GM19467 (cell line): ENCODE results near the gene IL25.
"Not testable (repeated sequence)": the region's sequence is repeated elsewhere in the genome, so short reads cannot be mapped to it uniquely, and the experiment has no call there.

Experiments
- ATAC-seq: cut with Tn5 transposase; IDR thresholded peaks from one replicate; pipeline ENCODE4 v1.9.1; 2021; ENCODE audit warnings: mild to moderate bottlenecking, moderate library complexity; ENCODE audit not compliant: unreplicated experiment

The IL25 gene

DNA sequence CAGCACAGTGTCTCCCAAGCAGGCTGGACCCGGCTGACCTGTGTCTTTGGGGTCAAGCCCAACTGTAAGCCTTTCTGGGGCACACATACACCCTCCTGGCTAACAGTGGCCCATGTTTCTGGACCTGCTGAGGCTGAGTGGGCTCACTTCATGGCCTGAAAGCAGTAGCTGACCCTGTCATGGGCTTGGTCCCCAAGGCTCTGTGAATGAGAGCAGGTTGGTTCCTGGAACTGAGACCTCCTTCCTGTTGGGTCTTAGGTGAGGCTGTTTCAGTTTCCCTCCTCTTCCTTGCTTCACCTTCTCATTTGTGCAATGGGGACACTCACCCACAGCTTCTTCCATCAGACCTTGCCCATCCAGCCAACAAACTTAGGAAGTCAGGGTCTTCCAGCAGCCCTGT, 744 bp upstream of the IL25 start:
- ATAC-seq = no peak

GRCh38 chr14:23373041-23373440, 432 bp downstream of the IL25 start:
- no peak for ATAC-seq

DNA sequence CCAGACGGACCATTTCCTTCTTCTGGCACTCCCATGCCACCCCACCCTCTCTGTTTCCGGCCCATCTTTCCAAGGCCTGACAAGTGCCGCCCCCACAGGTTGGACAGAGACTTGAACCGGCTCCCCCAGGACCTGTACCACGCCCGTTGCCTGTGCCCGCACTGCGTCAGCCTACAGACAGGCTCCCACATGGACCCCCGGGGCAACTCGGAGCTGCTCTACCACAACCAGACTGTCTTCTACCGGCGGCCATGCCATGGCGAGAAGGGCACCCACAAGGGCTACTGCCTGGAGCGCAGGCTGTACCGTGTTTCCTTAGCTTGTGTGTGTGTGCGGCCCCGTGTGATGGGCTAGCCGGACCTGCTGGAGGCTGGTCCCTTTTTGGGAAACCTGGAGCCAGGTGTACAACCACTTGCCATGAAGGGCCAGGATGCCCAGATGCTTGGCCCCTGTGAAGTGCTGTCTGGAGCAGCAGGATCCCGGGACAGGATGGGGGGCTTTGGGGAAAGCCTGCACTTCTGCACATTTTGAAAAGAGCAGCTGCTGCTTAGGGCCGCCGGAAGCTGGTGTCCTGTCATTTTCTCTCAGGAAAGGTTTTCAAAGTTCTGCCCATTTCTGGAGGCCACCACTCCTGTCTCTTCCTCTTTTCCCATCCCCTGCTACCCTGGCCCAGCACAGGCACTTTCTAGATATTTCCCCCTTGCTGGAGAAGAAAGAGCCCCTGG, 3.1 kb downstream of the IL25 start:
- ATAC-seq = no peak

DNA sequence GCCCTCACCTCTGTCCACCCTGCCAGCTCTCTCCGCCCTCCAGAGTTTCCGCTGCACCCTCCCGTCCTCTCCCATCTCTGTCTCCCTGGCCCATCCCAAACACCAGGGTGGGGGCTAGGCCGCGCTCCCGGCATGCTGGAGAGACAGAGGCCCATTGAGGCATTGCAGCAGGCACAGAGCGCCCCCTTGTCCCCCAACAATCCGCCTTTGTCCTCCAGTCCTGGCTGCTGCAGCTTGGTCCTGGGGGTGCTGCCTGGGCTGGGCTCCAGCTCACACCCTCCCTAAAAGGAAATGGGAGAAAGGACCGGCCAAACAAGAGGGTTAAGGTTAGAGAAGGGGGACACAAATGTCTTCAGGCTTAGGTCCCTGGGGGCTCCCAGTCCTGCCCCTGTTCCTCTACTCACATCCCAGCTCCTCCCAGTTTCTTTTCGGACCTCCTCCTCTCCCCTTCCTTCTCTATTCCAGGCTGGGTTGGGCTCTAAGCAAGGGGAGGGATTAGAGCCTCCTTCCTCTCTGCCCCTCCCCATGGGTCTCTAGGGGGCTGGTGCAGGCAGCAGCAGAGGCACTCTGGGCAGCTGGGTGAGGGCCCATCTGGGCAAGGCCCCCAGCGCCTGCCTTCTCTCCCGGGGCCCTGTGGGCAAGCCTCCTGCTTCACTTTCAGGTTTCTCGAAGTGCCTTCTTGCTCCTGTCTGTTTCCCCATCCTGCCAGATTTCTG, 4.0 kb downstream of the IL25 start, which contains the start of gene CMTM5:
Gene CMTM5, plus strand, starts transcription at position 565 of the 716 bp plus-strand sequence. CDS start 206 bp downstream, outside the sequence.
- ATAC-seq = no peak

DNA sequence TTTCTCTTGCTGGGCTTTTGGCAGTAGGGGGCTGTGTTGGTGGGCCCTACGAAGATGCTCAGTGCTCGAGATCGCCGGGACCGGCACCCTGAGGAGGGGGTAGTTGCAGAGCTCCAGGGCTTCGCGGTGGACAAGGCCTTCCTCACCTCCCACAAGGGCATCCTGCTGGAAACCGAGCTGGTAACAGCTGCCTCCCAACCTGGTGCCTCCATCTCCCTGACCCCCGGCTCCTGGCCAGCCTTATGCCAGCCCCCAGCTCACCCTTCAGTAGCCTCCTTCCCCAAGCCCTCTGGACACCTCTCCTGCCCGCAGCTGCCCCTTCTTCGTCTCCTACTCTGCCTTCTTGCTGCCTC, 4.6 kb downstream of the IL25 start:
- ATAC-seq = no peak

DNA sequence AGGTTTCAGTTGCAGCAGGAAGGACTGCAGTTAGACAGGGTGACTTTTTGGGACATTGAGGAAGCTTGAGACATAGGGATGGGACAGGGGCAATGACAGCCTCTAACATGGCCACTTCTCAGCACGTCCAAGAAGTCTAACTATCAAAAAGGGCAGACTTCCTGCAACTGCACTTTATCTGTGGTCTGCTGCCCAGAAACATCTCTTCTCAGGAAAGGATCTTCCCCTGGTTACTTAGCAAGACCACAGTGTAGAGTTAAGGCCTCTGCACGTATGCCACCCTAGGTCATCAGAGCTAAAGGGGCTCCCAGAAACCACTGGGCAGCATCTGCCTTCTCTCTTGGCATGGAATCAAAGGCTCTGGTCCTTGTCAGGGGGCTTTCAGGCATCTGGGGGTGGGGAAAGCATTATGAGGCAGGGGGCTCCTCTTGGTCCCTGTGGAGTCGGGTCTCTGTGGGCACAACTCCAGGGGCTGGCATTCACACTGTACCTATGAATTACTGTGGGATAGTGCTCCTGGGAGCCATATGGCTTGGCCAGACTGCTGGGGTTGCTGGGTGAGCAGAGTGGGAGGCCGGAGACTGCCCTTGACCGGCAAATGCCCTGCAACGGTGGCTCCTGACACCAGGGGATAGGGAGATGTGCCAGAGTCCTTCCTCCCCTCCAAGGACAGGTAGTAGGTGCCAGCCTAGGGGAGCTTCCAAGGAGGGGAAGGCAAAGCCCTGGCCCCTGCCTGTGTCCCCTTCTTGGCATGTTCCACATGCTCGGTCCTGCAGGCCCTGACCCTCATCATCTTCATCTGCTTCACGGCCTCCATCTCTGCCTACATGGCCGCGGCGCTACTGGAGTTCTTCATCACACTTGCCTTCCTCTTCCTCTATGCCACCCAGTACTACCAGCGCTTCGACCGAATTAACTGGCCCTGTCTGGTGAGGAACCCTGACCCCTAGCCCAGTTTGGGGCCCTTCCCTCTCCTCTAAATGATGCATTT, 5.3 kb downstream of the IL25 start:
- no peak for ATAC-seq

DNA sequence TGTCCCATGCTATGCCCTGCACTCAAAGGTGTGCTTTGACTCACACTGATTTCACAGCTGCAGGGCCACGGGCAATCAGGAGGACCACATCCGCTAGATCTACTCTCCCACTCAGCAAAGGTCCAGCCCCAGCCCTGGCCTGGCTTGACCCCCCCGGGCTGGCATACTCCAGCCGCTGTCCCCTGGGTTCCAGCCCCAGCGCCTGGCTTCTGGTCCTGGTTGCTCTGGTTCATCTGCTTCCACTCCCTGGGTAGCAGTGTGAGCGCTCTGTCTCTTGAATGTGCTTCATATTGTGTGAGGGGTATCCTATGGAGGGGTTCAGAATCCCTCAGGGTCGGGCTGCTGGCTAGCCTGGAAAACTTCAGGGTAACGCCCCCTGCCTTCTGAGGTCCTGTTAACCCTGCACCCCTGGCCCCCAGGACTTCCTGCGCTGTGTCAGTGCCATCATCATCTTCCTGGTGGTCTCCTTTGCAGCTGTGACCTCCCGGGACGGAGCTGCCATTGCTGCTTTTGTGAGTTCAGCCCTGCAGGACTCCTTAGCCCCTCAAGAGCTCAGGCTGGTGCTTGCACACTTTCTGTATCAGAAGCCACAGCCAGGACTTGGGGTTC, 6.1 kb downstream of the IL25 start:
- ATAC-seq = no peak

GRCh38 chr14:23379366-23380196, 7.0 kb downstream of the IL25 start:
- ATAC-seq = no peak

- no peak for ATAC-seq
Measured at GRCh38 chr14:23380197-23380914, 7.7 kb downstream of the IL25 start.

- ATAC-seq = no peak
Measured at GRCh38 chr14:23380976-23381375, 8.4 kb downstream of the IL25 start.

DNA sequence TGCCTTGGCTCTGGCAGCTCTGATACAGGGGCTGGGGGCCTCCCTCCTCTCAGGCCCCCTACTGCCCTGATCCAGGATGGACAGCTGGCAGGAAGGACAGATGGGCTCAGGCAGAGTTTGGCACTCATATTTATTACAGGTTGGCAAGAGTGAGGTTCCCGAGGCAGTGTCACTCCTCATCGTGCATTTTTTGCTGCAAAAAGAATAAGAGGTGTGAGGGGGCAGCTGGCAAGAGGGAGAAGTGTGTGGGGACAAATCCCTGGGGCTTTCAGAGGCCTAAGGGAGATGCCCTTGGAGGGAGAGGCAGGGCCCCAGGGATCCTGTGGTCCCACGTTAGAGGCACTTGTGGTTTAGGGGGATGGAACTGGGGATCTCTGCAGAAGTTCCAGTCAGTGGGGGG, 9.3 kb downstream of the IL25 start:
- no peak for ATAC-seq

DNA sequence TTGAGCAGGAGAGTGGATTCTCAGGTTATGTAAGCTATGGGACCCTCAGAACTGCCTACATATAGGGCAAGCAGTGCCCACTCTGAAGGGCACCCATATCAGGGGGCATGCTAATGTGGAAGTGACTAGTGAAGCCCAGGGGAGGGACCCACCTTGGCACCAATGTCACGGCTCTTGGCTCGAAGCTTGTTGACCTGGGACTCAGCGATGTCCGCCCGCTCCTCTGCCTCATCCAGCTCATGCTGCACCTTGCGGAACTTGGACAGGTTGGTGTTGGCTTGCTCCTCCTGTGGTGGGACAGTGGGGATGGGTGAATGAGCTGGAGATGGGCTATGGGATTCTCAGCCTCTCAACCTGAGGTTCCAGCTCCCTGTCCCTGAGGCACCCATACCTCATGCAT, 9.7 kb downstream of the IL25 start:
- ATAC-seq = no peak

DNA sequence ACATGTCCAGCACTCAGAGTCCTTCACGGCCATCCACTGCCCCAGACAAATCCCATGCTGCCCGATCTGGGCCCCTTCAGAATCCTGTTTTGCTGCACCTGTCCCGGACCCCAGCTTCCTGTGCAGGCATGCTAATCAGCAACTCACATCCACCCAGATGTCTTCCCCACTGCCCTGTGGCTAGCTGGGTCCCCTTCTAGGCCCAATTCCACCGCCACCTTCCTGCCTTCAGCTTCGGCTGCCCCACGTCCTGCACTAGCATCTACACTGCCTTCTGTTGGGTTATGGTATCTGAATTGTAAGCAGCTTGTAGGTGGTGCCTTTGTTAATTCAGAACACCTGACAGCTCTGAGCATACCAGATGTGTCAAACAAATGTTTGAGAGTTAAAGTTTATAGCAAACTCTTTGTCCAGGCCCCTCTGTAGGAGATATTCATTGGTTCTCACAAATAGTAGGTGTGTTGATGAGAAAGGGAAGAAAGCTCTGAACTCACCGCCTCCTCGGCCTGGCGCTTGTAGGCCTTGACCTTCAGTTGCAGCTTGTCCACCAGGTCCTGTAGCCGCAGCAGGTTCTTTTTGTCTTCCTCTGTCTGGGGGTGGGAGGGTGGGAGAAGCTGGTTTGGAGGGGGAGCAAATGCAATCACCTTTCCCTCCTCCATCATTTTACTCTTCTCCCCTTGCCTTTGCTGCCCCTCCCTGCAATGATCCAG, 10.3 kb downstream of the IL25 start:
- no peak for ATAC-seq

- ATAC-seq = no peak
Measured at GRCh38 chr14:23384364-23385080, 11.9 kb downstream of the IL25 start.

DNA sequence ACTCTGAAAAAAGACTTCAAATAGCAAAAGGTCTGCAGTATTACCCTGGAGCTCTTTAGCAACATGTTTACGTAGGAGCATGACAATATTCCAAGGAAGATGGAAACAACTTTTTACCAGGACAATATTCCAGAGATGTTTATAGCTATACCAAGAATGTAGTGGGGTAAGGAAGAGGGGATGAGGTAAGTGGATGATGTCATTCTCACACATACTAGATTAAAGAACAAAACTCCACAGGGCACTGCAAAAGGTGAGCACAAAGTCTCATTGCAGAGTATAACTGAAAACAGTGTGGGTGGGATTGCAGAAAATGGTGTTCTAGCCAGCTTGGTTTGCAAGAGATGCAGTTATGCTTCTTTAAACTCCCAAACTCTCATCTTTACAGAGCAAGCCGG, 12.6 kb downstream of the IL25 start:
- ATAC-seq = no peak

GRCh38 chr14:23385642-23386265, 13.1 kb downstream of the IL25 start:
- ATAC-seq = no peak

DNA sequence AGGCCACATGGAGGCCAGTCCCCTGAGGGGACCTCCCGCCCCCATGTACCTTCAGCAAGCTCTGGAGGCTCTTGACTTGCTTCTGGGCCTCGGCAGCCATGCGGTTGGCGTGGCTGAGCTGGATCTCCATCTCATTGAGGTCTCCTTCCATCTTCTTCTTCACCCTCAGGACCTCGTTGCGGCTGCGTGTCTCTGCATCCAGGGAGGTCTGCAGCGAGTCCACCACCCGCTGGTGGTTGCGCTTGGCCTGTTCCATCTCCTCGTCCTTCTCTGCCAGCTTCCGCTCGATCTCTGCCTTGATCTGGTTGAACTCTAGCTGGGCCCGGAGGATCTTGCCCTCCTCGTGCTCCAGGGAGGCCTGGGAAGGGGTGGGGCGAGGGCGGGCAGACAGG, 13.7 kb downstream of the IL25 start:
- not testable (repeated sequence) for ATAC-seq

- ATAC-seq = no peak
Measured at GRCh38 chr14:23386999-23387398, 14.4 kb downstream of the IL25 start.
